GM04504 (cell line): ENCODE measurements around the gene HRAS.

Experiments used
- DNase-seq: peaks from one replicate; pipeline ENCODE4 v3.0.0-alpha.2; 2012; ENCODE audit warnings: low read depth

The HRAS gene

DNA sequence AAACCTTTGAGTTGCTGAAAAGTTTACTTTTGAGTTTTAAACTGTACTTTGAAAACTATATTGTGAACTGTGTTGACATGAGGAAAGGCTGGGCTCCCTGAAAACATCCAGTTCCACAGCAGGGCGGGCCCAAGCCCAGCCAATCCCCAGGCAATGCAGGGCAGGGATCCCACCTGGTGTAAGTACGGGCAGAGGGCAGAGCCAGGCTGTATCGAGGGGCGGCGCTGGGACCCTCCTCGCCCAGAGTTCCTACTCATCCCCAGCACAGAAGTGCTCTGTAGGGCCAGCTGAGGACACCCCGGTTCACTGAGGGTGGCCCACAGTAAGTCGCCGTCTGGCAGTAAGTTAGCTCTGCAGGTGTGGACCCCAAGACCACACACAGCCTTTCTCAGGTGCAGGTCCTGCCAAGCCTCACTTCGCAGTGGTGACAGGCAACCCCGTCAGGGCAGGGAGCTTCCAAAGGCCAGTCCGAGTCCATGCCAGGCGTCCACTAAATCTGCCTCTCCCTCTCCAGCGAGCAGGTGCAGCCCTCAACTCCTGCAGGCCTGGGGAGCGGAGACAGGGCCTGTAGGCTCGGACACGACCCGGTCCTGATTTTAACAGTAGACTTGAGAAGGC is 31.7 kb upstream of the HRAS start:
- DNase-seq = no peak

DNA sequence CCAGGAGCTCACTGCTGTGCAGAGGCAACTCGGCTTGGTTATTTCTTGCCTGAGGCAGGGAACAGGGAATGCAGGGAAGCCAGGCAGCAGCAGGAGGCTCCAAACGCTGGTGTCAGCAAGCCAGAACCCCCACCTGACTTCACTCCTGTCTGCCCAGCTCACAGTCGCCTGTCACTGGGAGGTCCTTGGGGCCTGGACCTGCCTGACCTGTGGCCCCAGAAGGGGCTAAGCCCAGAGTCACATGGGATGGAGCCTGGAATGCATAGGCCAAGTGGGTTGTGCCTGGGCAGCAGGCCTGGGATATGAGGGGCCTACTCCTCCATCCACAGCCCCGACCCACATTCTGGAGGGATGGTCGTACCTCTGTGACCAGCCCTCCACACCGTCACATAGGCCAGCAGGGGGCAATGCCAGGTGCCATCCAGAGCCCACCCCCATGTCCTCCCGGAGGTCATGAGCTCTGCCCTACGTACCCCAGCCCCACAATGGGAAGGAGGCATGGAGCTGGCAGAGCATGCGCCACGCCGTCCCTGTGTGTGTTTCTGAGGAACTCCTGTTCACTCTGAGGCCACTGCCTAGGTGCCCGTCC is 30.6 kb upstream of the HRAS start:
- no peak for DNase-seq

DNA sequence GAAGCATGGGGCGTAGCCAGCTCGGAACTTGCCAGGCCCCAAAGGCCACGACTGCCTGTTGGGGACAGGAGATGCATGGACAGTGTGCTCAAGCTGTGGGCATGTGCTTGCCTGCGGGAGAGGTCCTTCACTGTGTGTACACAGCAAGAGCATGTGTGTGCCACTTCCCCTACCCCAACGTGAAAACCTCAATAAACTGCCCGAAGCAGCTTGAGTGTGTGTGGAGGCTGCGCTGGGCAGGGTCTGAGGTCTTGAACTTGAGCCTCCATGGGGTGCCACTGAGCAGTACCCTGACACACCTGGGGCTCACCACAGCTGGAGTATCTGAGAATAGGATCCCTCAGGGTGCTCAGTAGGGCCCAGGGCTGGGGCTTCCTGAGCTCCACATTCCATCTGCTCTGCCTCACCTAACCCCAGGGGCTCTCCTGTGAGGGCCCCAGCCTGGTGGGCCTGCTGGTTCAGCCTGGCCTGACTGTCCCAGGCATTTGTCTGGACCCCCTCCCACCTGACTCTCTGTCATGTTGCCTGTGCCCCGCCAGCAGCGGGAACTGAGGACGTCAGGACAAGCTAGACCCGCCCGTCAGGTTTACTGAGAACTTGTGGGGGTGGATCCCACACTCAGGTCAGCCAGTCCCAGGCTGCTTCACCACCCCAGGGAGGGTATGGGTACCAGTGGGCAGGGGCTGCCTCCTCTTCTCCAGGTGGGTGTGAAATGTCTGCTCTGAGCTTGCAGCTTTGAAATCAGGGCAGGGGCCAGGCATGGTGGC is 28.6 kb upstream of the HRAS start:
- no peak for DNase-seq

GRCh38 chr11:563066-563811 is 27.9 kb upstream of the HRAS start:
- no peak for DNase-seq

DNA sequence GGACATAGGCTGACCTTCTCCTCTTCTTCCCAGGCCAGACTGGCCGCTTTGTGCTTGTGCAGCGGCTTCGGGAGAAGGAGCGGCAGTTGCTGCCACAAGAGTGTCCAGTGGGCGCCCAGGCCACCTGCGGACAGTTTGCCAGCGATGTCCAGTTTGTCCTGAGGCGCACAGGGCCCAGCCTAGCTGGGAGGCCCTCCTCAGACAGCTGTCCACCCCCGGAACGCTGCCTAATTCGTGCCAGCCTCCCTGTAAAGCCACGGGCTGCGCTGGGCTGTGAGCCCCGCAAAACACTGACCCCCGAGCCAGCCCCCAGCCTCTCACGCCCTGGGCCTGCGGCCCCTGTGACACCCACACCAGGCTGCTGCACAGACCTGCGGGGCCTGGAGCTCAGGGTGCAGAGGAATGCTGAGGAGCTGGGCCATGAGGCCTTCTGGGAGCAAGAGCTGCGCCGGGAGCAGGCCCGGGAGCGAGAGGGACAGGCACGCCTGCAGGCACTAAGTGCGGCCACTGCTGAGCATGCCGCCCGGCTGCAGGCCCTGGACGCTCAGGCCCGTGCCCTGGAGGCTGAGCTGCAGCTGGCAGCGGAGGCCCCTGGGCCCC is 26.8 kb upstream of the HRAS start:
- no peak for DNase-seq

DNA sequence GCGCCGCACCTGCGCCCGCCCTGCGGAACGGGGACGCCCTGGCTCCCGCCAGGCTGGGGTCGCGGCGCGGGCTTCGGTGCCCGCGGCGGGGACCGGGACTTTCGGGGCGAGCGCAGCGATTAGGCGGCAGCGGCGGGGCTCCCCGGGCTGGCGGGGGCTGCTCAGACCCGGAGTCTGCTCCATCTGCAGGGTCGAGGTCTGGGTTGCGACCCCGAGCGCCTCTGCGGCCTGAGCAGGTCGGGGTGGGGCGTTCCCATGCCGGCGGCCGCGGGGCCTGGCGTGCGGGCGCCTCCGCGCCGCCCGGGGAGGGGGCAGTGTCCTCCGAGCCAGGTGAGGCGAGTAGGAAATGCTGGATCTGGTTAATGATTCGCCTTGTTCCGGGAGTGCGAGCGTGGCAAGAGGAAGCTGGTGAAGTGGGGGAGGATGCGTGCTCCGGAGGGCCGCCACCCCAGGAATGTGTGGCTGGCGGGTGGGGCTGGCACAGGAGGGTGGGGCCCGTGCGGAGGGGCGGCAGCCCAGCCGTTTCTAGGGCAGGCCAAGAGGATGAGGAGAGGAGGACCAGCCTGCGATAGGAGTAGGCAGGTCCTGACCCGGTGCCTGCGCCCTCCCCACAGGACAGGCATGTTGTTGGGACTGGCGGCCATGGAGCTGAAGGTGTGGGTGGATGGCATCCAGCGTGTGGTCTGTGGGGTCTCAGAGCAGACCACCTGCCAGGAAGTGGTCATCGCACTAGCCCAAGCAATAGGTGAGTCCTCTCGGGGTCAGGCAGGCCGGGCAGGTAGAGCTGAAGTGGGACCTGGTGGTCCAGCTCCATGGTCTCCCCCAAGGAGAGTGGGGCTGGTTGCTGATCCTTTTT is 26.0 kb upstream of the HRAS start:
- DNase-seq = no peak

DNA sequence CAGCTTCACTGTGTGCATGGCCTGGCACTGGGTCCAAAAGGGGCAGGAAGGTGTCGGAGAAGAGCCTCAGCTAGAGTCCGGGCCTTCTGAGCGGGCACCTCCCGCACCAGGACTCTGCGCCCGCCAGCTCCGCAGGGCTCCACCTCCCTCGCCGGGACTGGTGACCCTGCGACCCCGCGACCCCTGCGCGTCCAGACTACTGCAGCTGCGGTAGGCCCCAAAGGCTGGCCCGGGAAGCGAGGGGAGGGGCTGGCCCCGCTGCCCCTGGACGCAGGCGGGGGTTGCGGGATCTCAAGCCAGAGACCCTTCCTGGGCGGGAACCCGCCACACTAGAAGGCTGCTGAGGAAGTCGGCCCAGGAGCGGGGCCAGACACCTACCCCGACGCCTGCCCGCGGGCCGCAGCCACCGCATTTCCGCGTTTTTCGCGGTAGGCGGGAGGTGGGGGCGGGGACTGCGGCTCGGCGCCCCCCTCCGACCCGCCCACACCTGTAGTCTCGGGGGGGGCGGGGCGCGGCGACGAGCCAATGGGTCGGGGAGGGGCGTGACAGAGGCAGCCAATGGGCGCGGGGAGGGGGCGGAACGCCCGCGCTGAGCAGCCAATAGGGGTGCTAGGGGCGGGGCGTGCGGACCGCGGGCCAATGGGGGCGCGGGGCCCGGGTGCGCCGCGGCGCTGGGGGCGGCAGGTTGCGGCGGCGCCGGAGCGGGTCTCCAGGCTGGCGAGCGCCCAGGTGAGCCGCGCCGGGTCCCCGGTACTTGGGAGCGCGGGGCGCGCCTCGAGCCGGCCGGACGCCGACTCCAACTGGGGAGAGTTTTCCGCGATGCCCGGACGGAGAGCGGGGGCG is 25.1 kb upstream of the HRAS start, which contains the start of the genes LMNTD2 and RASSF7:
TSS of gene LMNTD2 (minus strand) at position 434 of the 843 bp plus-strand sequence. CDS start at position 412, 22 bp downstream.
TSS of gene RASSF7 (plus strand) at position 666 of the 843 bp plus-strand sequence. CDS start 799 bp downstream, outside the sequence.
- DNase-seq = peak; percentile 38

- no peak for DNase-seq
Measured at GRCh38 chr11:559712-560304, 24.4 kb upstream of the HRAS start.

GRCh38 chr11:559020-559620 is 23.7 kb upstream of the HRAS start:
- no peak for DNase-seq

DNA sequence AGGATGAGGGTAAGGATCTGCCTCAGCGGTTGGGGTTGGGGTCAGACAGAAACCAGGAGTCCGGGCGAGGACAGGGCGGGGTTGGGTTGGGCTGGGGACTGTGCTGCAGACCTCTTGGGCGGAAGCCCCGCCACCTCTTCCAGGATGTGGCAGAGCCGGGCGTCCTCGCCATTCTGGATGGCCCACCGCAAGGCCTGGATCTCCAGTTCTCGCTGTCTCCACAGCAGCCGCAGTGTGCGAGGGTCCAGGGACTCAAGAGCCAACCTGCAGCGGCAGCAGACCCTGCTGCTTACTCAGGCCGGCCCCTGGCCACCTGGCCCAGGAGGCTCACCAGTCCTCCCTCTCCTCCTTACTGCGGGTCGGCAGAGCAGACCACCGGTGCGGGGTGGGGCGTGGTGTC is 23.1 kb upstream of the HRAS start:
- no peak for DNase-seq

DNA sequence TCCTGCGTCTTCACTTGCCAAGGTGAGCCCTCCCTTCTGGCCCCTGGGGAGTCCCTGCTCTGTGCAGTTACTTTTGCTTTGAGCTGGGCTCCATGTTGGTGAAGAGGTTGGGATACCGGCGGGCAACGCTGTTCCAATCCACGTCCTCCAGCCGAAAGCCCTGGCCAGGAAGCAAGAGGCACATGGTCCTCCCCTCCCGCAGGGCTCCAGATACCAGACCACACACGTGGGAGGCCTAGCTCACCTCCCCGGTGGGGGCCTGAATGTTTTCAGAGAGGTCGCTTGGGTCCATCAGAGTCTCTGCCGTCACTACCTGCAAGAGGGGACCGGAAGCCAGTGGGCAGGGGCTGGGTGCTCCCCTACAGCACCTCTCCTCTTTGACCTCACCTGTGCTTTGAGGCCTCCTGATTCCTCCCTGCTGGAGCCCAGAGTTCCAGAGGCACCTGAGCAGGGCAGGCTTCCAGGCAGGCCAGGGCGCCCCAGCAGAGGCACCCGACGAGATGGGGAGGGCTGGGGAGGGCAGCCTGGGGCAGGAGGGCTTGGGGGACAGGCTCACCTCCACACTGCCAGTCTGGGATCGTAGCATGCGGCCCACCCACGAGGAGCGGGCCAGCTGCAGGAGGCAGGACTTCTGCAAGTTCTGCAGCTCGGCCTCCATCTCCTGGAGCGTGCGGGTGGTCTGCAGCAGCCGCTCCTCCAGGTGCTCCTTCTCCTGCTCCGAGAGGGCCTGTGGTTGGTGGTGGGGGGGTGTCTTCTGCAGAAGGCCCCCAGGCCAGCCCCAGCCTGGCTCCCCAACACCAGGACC is 22.2 kb upstream of the HRAS start:
- DNase-seq = no peak

DNA sequence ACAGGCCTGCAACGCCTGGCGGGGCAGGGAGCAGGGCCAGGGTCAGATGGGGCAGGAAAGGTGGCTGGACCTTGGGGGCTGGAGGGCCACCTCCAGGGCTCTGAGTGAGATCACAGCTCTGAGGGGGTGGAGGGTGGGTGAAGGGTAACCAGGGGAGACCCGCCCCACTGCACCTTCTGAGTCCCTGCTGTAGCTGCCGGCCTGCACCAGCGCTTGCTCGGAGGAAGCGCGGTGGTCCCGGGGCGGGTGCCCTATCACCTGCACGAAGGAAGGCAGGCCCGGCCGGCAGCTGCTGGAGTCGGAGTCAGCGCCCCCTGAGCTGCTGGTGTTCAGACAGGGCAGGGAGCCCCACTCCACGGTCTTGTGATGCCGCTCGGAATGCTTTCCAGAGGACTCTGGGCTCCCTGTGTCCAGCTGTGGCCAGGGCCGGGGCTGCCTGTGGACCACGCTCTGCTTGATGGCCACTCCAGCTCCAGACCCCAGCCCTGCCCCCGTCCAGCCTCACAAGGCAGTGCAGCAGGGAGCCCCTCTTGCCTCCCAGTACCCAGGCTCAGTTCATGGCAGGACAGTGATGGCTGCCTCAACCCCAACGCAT is 21.4 kb upstream of the HRAS start:
- no peak for DNase-seq

DNA sequence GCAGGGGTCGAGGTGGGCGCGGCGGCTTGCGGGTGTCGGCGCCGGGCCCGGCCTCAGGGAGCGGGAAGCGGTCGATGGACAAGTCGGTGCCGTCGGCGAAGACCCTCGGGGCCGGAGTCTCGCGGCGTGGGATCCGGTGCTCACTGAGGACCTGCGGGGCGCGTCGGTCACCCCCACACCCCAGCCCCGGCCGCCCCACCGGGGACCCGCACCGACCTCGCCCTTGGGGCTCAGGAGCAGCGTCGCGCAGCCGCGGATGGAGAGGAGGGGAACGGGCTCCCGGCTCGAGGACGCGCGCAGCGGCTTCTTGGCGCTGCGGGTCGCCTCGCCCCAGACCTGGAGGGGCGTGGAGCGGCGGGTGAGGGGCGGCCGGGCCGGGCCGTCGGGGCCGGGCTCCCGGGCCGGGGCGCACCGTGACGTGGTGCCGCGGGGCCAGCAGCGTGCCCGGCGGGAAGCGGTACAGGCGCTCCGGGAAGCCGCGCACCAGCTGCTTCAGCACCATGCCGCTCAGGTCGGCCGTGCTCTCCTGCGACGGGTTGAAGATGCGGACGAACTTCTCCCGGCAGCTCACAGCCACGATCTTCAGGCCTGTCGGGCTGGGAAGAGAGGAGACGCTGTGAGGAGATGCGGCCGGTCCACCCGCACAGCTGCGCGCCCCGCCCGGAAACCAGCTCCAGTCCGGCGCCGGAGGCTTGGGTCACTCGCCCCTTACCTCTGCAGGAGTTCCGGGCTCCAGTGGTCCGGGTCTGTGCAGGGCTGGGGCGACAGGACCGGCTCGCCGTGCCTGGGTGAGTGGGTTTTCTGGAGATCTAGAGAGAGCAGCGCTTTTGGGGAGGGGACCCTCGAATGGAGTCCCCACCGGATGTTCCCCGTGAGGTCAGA is 20.6 kb upstream of the HRAS start:
- no peak for DNase-seq

- DNase-seq = no peak
Measured at GRCh38 chr11:555227-555779, 19.9 kb upstream of the HRAS start.

- DNase-seq = no peak
Measured at GRCh38 chr11:554428-555226, 19.3 kb upstream of the HRAS start.

DNA sequence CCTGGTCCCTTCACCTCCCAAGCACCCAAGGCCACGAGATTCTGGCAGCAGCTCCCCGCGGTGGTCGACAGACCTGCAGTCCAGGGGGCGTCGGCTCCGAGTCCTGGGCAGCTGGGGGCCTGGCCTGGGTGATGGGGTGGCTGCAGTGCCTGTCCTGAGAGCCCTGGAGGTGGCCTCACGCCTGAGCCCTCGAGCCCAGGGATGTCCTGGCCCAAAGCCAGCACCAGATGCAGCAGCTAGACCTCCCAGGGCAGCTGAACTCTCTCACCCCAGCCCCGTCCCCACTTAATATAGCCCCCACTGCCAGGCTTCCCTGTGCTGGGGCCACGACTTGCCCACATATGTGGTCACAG is 18.6 kb upstream of the HRAS start:
- DNase-seq = no peak
